Measurements from ENCODE around the gene ABCD2. TPM values are rescaled to one million over a fixed set of nuclear protein-coding genes. Genes with fewer than 3 reads are reported as not detected.
"Not testable (repeated sequence)": the region's sequence is repeated elsewhere in the genome, so short reads cannot be mapped to it uniquely, and the experiment has no call there.

Gene ABCD2
- total RNA-seq (2014; rRNA removed; shearing (Covaris generic)), result 0.02 TPM in 1 of 2 replicates, not detected in the other

GRCh38 chr12:39619660-39620433 is at the start of gene ABCD2:
TSS of gene ABCD2 (minus strand) at chr12:39619803. CDS start at chr12:39619615, 188 bp downstream.
- peak; percentile 66 for DNase-seq (ENCODE audit: low read depth)

- DNase-seq (ENCODE audit: low read depth), result no peak
Measured at GRCh38 chr12:39660101-39660500, 40.5 kb upstream of the ABCD2 start.

- DNase-seq (ENCODE audit: low read depth), result no peak
Measured at GRCh38 chr12:39647383-39647782, 27.8 kb upstream of the ABCD2 start.

GRCh38 chr12:39646963-39647362 is 27.4 kb upstream of the ABCD2 start:
- no peak for DNase-seq (ENCODE audit: low read depth)

GRCh38 chr12:39643052-39643451 is 23.4 kb upstream of the ABCD2 start:
- DNase-seq (ENCODE audit: low read depth), result no peak

GRCh38 chr12:39638840-39639239 is 19.2 kb upstream of the ABCD2 start:
- DNase-seq (ENCODE audit: low read depth), result no peak

- DNase-seq (ENCODE audit: low read depth), result no peak
Measured at GRCh38 chr12:39638178-39638577, 18.6 kb upstream of the ABCD2 start.

GRCh38 chr12:39632670-39633069 is 13.1 kb upstream of the ABCD2 start:
- DNase-seq (ENCODE audit: low read depth), result no peak

GRCh38 chr12:39628836-39629235 is 9.2 kb upstream of the ABCD2 start:
- no peak for DNase-seq (ENCODE audit: low read depth)

- DNase-seq (ENCODE audit: low read depth), result no peak
Measured at GRCh38 chr12:39627914-39628313, 8.3 kb upstream of the ABCD2 start.

- no peak for DNase-seq (ENCODE audit: low read depth)
Measured at GRCh38 chr12:39626033-39626814, 6.6 kb upstream of the ABCD2 start.

- no peak for DNase-seq (ENCODE audit: low read depth)
Measured at GRCh38 chr12:39623919-39624318, 4.3 kb upstream of the ABCD2 start.

- DNase-seq (ENCODE audit: low read depth), result not testable (repeated sequence)
Measured at GRCh38 chr12:39623160-39623559, 3.6 kb upstream of the ABCD2 start.

- no peak for DNase-seq (ENCODE audit: low read depth)
Measured at GRCh38 chr12:39622306-39622705, 2.7 kb upstream of the ABCD2 start.

GRCh38 chr12:39621670-39622069 is 2.1 kb upstream of the ABCD2 start:
- no peak for DNase-seq (ENCODE audit: low read depth)

GRCh38 chr12:39620659-39621658 is 1.4 kb upstream of the ABCD2 start:
- no peak for DNase-seq (ENCODE audit: low read depth)

GRCh38 chr12:39619316-39619659 is 315 bp downstream of the ABCD2 start:
- DNase-seq (ENCODE audit: low read depth), result no peak

- DNase-seq (ENCODE audit: low read depth), result no peak
Measured at GRCh38 chr12:39618701-39619100, 902 bp downstream of the ABCD2 start.

- no peak for DNase-seq (ENCODE audit: low read depth)
Measured at GRCh38 chr12:39617887-39618286, 1.7 kb downstream of the ABCD2 start.

- no peak for DNase-seq (ENCODE audit: low read depth)
Measured at GRCh38 chr12:39616666-39617065, 2.9 kb downstream of the ABCD2 start.

GRCh38 chr12:39616251-39616650 is 3.4 kb downstream of the ABCD2 start:
- DNase-seq (ENCODE audit: low read depth), result no peak

- DNase-seq (ENCODE audit: low read depth), result no peak
Measured at GRCh38 chr12:39613525-39613924, 6.1 kb downstream of the ABCD2 start.
